Stomach (tissue), 9 donors: ENCODE data around the gene USP32. TPM values are rescaled to one million over a fixed set of nuclear protein-coding genes. Genes with fewer than 3 reads are reported as not detected.

Experiments
- DNase-seq, 2 donors: peaks; one replicate each; pipeline versions ENCODE4 v3.0.0 to v3.0.0-alpha.2; 2013 to 2019
- H3K27ac ChIP-seq, 5 donors: fragments of 200-600 bp in 4 of 5; sonication (generic) in 4 of 5; one replicate each; pipeline ENCODE4 v1.5.1; 2013 to 2019; ENCODE audit warnings: mild to moderate bottlenecking in 1 of 5, moderate library complexity in 1 of 5
- H3K27me3 ChIP-seq, 3 donors: fragments of 200-600 bp; sonication (generic); one replicate each; pipeline ENCODE4 v1.5.1; 2017 to 2019; ENCODE audit warnings: mixed run types in 1 of 3
- H3K36me3 ChIP-seq, 4 donors: fragments of 200-600 bp; sonication (generic); 1 replicate in 3 of 4; 2 replicates in 1 of 4; pipeline ENCODE4 v1.5.1; 2016 to 2019
- H3K4me1 ChIP-seq, 4 donors: fragments of 200-600 bp; sonication (generic); one replicate each; pipeline ENCODE4 v1.5.1; 2016 to 2019
- H3K4me3 ChIP-seq, 4 donors: fragments of 200-600 bp; sonication (generic) in 3 of 4; one replicate each; pipeline ENCODE4 v1.5.1; 2016 to 2019; ENCODE audit warnings: mild to moderate bottlenecking in 1 of 4
- H3K9me3 ChIP-seq, 4 donors: fragments of 200-600 bp; sonication (generic); one replicate each; pipeline ENCODE4 v1.5.1; 2016 to 2019
- CTCF ChIP-seq, 7 experiments: fragments of 450-650 bp in 4 of 7; fragments of 200-600 bp in 3 of 7; sonication (generic) in 3 of 7; IDR thresholded peaks; one replicate each; pipeline ENCODE4 v1.5.1; 2016 to 2019; ENCODE audit warnings: antibody characterized with exemption in 7 of 7, control low read depth in 2 of 7, mild to moderate bottlenecking in 1 of 7
- EP300 ChIP-seq: sonication (generic); formaldehyde crosslinking; IDR thresholded peaks from one replicate; pipeline ENCODE4 v1.6.1; 2017; ENCODE audit warnings: antibody characterized with exemption
- POLR2A ChIP-seq, 4 donors: fragments of 450-650 bp; IDR thresholded peaks; one replicate each; pipeline ENCODE4 v1.6.1; 2016; ENCODE audit warnings: antibody characterized with exemption in 4 of 4, control low read depth in 2 of 4, mild to moderate bottlenecking in 1 of 4, moderate library complexity in 1 of 4
- POLR2AphosphoS5 ChIP-seq, 3 donors: sonication (generic); formaldehyde crosslinking; IDR thresholded peaks; one replicate each; pipeline ENCODE4 v1.6.1; 2016; ENCODE audit warnings: antibody characterized with exemption in 3 of 3
- WGBS, 5 donors: extraction: QIAGEN DNeasy Blood & Tissue Kit in 3 of 5; methylation state at CpG; one replicate each; pipeline versions ENCODE4 v1.1.5 to v1.1.7; 2013 to 2018; 5-methylcytosine and 5-hydroxymethylcytosine counted together
- intact Hi-C: fragments of 100-400 bp; cut with DNase I; formaldehyde crosslinking; loops from one replicate; pipeline ENCODE4 v1.15.1; 2023; ENCODE audit warnings: low total_unique reads
- polyA plus RNA-seq, 3 donors: library from polyadenylated mRNA; stranded (reverse); fragments of 200-250 nt; gene quantifications; one replicate each; pipeline ENCODE4 v1.2.3, GENCODE V29; 2013
- total RNA-seq, 5 donors: library from RNA; depleted of rRNA; stranded (reverse); fragments of >200 nt; gene quantifications; one replicate each; pipeline versions ENCODE4 v1.1.0 to v1.2.3, GENCODE V29; 2014 to 2016
- donor health status: healthy with polysubstance abuse.
- donor health status: Bipolar disorder and iron deficiency.
- donor health status: healthy.

Gene USP32
- total and polyA plus RNA-seq, 8 donors, result 7.5 to 70.9 (median 16.0) TPM

DNA sequence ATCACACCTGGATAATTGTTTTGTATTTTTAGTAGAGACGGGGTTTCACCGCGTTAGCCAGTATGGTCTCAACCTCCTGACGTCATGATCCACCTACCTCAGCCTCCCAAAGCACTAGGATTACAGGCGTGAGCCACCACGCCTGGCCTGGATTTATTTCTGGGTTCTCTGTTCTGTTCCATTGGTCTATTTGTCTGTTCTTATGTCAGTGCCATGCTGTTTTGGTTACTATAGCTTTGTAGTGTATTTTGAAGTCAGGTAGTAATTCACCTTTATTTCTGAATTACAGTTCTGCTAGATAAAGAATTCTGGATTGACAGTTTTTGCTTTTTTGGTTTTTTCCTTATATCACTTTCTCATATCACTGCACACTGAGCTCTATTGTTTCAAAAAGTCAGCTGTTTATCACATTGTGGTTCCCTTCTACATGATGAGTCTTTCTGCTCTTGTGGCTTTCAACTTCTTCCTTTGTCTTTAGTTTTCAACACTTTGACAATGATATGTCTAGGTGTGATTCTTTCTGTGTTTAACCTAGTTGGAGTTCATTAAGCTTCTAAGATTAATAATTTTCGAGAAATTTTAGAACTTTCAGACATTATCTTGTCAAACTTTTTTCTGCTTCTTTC lies 144.0 kb downstream of the USP32 start:
- DNase-seq, result no peak
- 96 to 99% (median 98%) methylated on average over 7 of the region's 7 CpGs for WGBS, 5 donors
- Histone ChIP-seq H3K9me3 (no peaks in the 10 kb centered on the region), H3K27me3 (no peaks in the 10 kb centered on the region), H3K27ac (no peak overlapping the region), H3K4me3 (no peak overlapping the region), H3K4me1 (no peaks in the 10 kb centered on the region), H3K36me3 (peaks cover 0 to 31% (median 17%) of the 10 kb centered on the region in 4 donors)
- TF ChIP-seq EP300, result no peak
- TF ChIP-seq CTCF (IDR thresholded peaks at IDR 0.05), result no peak
- no peak for TF ChIP-seq POLR2A (IDR thresholded peaks at IDR 0.05)
- no peak for TF ChIP-seq POLR2AphosphoS5 (IDR thresholded peaks at IDR 0.05)
- intact Hi-C loops, result no loop called here

- 94 to 96% (median 95%) methylated on average over 8 of the region's 8 CpGs for WGBS, 5 donors
- no peaks in the 10 kb centered on the region for H3K27me3 ChIP-seq
- no peaks in the 10 kb centered on the region for H3K4me1 ChIP-seq
- H3K36me3 ChIP-seq, result peaks cover 0 to 25% (median 10%) of the 10 kb centered on the region in 4 donors
- intact Hi-C loops, result no loop called here
- TF ChIP-seq CTCF (IDR thresholded peaks at IDR 0.05), result no peak
- TF ChIP-seq EP300, result no peak
- no peak for TF ChIP-seq POLR2AphosphoS5 (IDR thresholded peaks at IDR 0.05)
- TF ChIP-seq POLR2A (IDR thresholded peaks at IDR 0.05), result no peak
- no peaks in the 10 kb centered on the region for H3K9me3 ChIP-seq
- no peak overlapping the region for H3K4me3 ChIP-seq
- no peak overlapping the region for H3K27ac ChIP-seq
- no peak for DNase-seq
Observed at GRCh38 chr17:60244656-60245055, 147.3 kb downstream of the USP32 start.

DNA sequence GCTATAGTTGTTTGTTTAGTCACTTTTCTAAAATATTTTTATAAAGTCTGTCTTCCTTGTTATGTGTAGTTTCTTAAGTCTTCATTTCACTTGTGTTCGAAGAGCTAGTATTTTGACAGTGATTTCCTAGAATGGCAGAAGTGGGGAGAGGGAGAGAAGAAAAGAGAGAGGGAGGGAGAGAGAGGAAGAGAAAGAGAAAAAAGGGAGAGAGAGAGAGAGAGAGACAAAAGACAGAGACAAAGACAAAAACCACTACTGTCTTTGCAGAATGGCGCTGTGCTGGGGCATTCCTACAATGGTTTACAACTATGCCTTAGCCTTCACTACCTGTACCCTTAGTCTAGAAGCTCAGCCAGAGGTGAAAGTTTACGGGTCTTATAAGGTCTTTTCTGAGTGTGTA lies 151.6 kb downstream of the USP32 start:
- WGBS, 5 donors, result 86 to 98% (median 96%) methylated on average over 3 of the region's 3 CpGs
- intact Hi-C loops, result no loop called here

GRCh38 chr17:60231691-60232090 lies 160.2 kb downstream of the USP32 start:
- Histone ChIP-seq H3K4me3 (no peak overlapping the region), H3K27ac (no peak overlapping the region), H3K36me3 (peaks cover 0 to 33% (median 20%) of the 10 kb centered on the region in 4 donors), H3K4me1 (no peaks in the 10 kb centered on the region), H3K27me3 (no peaks in the 10 kb centered on the region), H3K9me3 (no peaks in the 10 kb centered on the region)
- intact Hi-C loops, result no loop called here
- TF ChIP-seq POLR2A (IDR thresholded peaks at IDR 0.05) (no peak), CTCF (IDR thresholded peaks at IDR 0.05) (no peak), POLR2AphosphoS5 (IDR thresholded peaks at IDR 0.05) (no peak), EP300 (no peak)
- 61 to 97% (median 87%) methylated on average over 2 of the region's 2 CpGs for WGBS, 5 donors
- DNase-seq, result no peak

More for the DNA sequence above, 151.6 kb downstream of the USP32 start:
- no peak overlapping the region for H3K4me3 ChIP-seq
- no peak for TF ChIP-seq POLR2AphosphoS5 (IDR thresholded peaks at IDR 0.05)
- no peak for TF ChIP-seq EP300
- no peak for TF ChIP-seq POLR2A (IDR thresholded peaks at IDR 0.05)
- TF ChIP-seq CTCF (IDR thresholded peaks at IDR 0.05), result no peak
- DNase-seq, result no peak
- H3K36me3 ChIP-seq, result peaks cover 0 to 30% (median 9%) of the 10 kb centered on the region in 4 donors
- no peaks in the 10 kb centered on the region for H3K27me3 ChIP-seq
- H3K9me3 ChIP-seq, result no peaks in the 10 kb centered on the region
- H3K27ac ChIP-seq, result no peak overlapping the region
- H3K4me1 ChIP-seq, result no peaks in the 10 kb centered on the region
